GM18867 (cell line): Measurements from ENCODE around the gene S1PR2.
A peak's percentile ranks its signal among the peaks of the same experiment; 100 is the strongest.
"Not testable (repeated sequence)": the region's sequence is repeated elsewhere in the genome, so short reads cannot be mapped to it uniquely, and the experiment has no call there.

Experiments
- ATAC-seq: cut with Tn5 transposase; IDR thresholded peaks from one replicate; pipeline ENCODE4 v1.9.1; 2021; ENCODE audit warnings: mild to moderate bottlenecking, moderate library complexity; ENCODE audit not compliant: unreplicated experiment

S1PR2 gene

GRCh38 chr19:10194500-10195198, 36.5 kb downstream of the S1PR2 start, which contains the start of gene DNMT1:
TSS of gene DNMT1 (minus strand) at chr19:10194953. CDS start at chr19:10194899, 54 bp downstream.
- ATAC-seq: peak; percentile 83

- ATAC-seq: peak; percentile 13
These were observed 37.2 kb downstream of the S1PR2 start for GRCh38 chr19:10193790-10194499.

- ATAC-seq: no peak
These were observed 38.2 kb downstream of the S1PR2 start for GRCh38 chr19:10192922-10193321.

- ATAC-seq: no peak
These were observed 39.8 kb downstream of the S1PR2 start for GRCh38 chr19:10191347-10191746.

GRCh38 chr19:10190026-10190425, 41.1 kb downstream of the S1PR2 start:
- ATAC-seq: no peak

- no peak for ATAC-seq
These were observed 41.5 kb downstream of the S1PR2 start for GRCh38 chr19:10189616-10190015.

GRCh38 chr19:10187315-10187714, 43.8 kb downstream of the S1PR2 start:
- ATAC-seq: no peak

GRCh38 chr19:10184636-10185035, 46.5 kb downstream of the S1PR2 start:
- no peak for ATAC-seq

GRCh38 chr19:10183926-10184325, 47.2 kb downstream of the S1PR2 start:
- no peak for ATAC-seq

- ATAC-seq: no peak
These were observed 48.3 kb downstream of the S1PR2 start for GRCh38 chr19:10182847-10183246.

GRCh38 chr19:10182076-10182475, 49.1 kb downstream of the S1PR2 start:
- ATAC-seq: no peak

- no peak for ATAC-seq
These were observed 50.7 kb downstream of the S1PR2 start for GRCh38 chr19:10180459-10180858.

GRCh38 chr19:10180024-10180423, 51.1 kb downstream of the S1PR2 start:
- ATAC-seq: not testable (repeated sequence)

GRCh38 chr19:10173527-10173926, 57.6 kb downstream of the S1PR2 start:
- no peak for ATAC-seq
